Esophagus muscularis mucosa (tissue), 4 donors: ENCODE measurements around the gene RFX3.

Source experiments
- CTCF ChIP-seq, 3 experiments: fragments of 200-600 bp in 2 of 3; fragments of 450-650 bp in 1 of 3; sonication (generic) in 2 of 3; IDR thresholded peaks; one replicate each; pipeline ENCODE4 v1.5.1; 2017 to 2019; ENCODE audit warnings: antibody characterized with exemption in 3 of 3, mild to moderate bottlenecking in 2 of 3, moderate library complexity in 1 of 3
- EP300 ChIP-seq: sonication (generic); formaldehyde crosslinking; IDR thresholded peaks from one replicate; pipeline ENCODE4 v1.6.1; 2017; ENCODE audit warnings: antibody characterized with exemption
- POLR2A ChIP-seq: fragments of 450-650 bp; IDR thresholded peaks from one replicate; pipeline ENCODE4 v1.6.1; 2017; ENCODE audit warnings: antibody characterized with exemption, moderate library complexity, mild to moderate bottlenecking, low read depth
- POLR2AphosphoS5 ChIP-seq, 2 donors: sonication (generic); formaldehyde crosslinking; IDR thresholded peaks; one replicate each; pipeline ENCODE4 v1.6.1; 2017; ENCODE audit warnings: antibody characterized with exemption in 2 of 2

- TF ChIP-seq EP300 (no peak), POLR2AphosphoS5 (IDR thresholded peaks at IDR 0.05) (no peak), CTCF (IDR thresholded peaks at IDR 0.05) (no peak), POLR2A (no peak)
Measured at GRCh38 chr9:3464033-3464638, 61.7 kb downstream of the RFX3 start.
